Activated CD4-positive, alpha-beta T cell treated with anti-CD3 and anti-CD28 coated beads, Interleukin-2, Interleukin-6, amounts not matched to agents 100 ng/mL and 50 ng/mL, durations not matched to agents 16 hours and 8 hours (primary cell): ENCODE data around the gene MTMR2.
A peak's percentile ranks its signal among the peaks of the same experiment; 100 is the strongest.
"Not testable (repeated sequence)": the region's sequence is repeated elsewhere in the genome, so short reads cannot be mapped to it uniquely, and the experiment has no call there.

Experiments
- DNase-seq: peaks from one replicate; pipeline ENCODE4 v3.0.0-alpha.2; 2020

The MTMR2 gene

GRCh38 chr11:95883381-95883780, 40.5 kb downstream of the MTMR2 start:
- DNase-seq = no peak

- DNase-seq = peak; percentile 12
Observed at GRCh38 chr11:95877291-95877690, 46.6 kb downstream of the MTMR2 start.

GRCh38 chr11:95870877-95871276, 53.0 kb downstream of the MTMR2 start:
- DNase-seq = not testable (repeated sequence)

GRCh38 chr11:95867105-95867504, 56.8 kb downstream of the MTMR2 start:
- no peak for DNase-seq

GRCh38 chr11:95863486-95864140, 60.3 kb downstream of the MTMR2 start:
- DNase-seq = no peak

GRCh38 chr11:95860024-95860423, 63.9 kb downstream of the MTMR2 start:
- DNase-seq = peak; percentile 34

GRCh38 chr11:95854362-95854761, 69.5 kb downstream of the MTMR2 start:
- DNase-seq = not testable (repeated sequence)

- DNase-seq = no peak
Observed at GRCh38 chr11:95853862-95854261, 70.0 kb downstream of the MTMR2 start.

GRCh38 chr11:95853138-95853537, 70.8 kb downstream of the MTMR2 start:
- DNase-seq = no peak

GRCh38 chr11:95850137-95850536, 73.8 kb downstream of the MTMR2 start:
- no peak for DNase-seq

GRCh38 chr11:95849087-95849825, 74.7 kb downstream of the MTMR2 start:
- DNase-seq = peak; percentile 32

- no peak for DNase-seq
Observed at GRCh38 chr11:95845167-95845566, 78.7 kb downstream of the MTMR2 start.

GRCh38 chr11:95835768-95836488, 88.0 kb downstream of the MTMR2 start:
- peak; percentile 63 for DNase-seq

- no peak for DNase-seq
Observed at GRCh38 chr11:95835351-95835750, 88.6 kb downstream of the MTMR2 start.

GRCh38 chr11:95833378-95833777, 90.5 kb downstream of the MTMR2 start:
- no peak for DNase-seq

GRCh38 chr11:95832763-95833162, 91.1 kb downstream of the MTMR2 start:
- no peak for DNase-seq

GRCh38 chr11:95831198-95831883, 92.6 kb downstream of the MTMR2 start:
- DNase-seq = no peak

GRCh38 chr11:95829580-95830259, 94.2 kb downstream of the MTMR2 start:
- peak; percentile 23 for DNase-seq

GRCh38 chr11:95827696-95828095, 96.2 kb downstream of the MTMR2 start:
- no peak for DNase-seq

- no peak for DNase-seq
Observed at GRCh38 chr11:95821640-95822039, 102.3 kb downstream of the MTMR2 start.

- no peak for DNase-seq
Observed at GRCh38 chr11:95816037-95816436, 107.9 kb downstream of the MTMR2 start.

- DNase-seq = not testable (repeated sequence)
Observed at GRCh38 chr11:95811052-95811451, 112.9 kb downstream of the MTMR2 start.

GRCh38 chr11:95806464-95806863, 117.4 kb downstream of the MTMR2 start:
- not testable (repeated sequence) for DNase-seq
